Hindlimb muscle (tissue), 1 donor: ENCODE measurements around the gene WTIP. TPM values are rescaled to one million over a fixed set of nuclear protein-coding genes. Genes with fewer than 3 reads are reported as not detected.
"Not testable (repeated sequence)": the region's sequence is repeated elsewhere in the genome, so short reads cannot be mapped to it uniquely, and the experiment has no call there.

Experiments used
- DNase-seq: peaks from one replicate; pipeline ENCODE4 v3.0.0-alpha.2; 2013
- polyA plus RNA-seq: library from polyadenylated mRNA; unstranded; fragments of 120-200 nt; gene quantifications from one replicate; pipeline ENCODE4 v1.2.1, GENCODE V29; 2013; ENCODE audit not compliant: insufficient read length

WTIP gene
- polyA plus RNA-seq, 1 donor = 24.1 TPM

- no peak for DNase-seq
These were observed 22.8 kb downstream of the WTIP start for GRCh38 chr19:34504273-34504808.

DNA sequence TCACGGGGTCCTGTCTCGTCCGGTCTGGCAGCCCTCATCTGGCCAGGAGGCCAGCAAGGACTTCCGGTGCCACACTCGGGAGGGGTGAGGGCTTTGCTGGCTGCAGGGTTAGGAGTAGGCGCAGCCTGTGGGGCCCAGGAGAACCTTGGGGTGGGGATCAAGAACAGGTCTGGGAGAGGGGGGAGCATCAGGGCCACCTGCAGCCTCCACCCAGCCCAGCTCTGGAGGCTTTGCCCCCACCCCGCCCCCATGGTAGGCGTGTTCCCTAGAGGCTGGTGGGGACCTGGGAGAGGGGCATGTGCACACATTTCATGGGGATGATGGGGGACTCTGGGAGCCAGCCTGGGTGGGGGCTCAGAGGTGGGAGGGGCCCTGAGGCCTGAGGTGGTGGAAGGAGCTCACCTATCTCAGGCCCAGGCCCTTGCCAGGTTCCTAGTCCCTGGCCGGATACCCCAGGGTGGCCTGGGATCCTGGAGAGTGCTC lies 23.3 kb downstream of the WTIP start:
- no peak for DNase-seq

DNA sequence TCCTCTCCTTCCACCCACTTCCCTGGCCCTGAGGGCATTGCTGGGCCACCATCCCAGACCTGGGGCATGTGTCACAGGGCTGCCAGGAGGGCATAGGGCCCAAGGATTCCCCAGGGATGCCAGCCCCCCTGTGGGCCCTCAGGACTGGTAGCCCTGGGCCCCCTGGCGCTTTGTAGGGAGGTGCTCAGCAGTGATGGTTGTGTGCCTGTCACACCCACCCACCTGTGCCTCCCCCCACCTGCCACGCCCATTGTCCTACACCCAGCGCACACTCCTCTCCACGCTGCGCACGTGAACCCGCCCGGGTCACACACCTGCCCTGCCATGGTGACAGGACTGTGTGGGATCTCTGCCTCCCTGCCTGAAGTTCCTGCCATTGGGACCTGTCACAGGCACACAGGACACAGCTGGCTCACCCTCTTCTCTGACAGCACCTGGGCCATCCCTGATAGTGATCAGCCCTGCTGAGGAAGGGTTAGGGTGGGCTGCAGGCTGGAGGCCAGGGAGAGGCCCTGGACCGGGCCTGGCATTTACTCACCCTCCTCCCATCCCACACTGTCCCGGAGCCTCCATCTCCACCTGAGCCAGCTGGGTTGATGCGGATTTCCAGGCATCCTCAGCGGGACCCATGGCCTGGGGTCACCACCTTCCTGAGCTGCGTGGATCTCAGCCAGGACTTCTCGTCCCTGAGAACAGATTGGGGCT lies 23.9 kb downstream of the WTIP start:
- no peak for DNase-seq

DNA sequence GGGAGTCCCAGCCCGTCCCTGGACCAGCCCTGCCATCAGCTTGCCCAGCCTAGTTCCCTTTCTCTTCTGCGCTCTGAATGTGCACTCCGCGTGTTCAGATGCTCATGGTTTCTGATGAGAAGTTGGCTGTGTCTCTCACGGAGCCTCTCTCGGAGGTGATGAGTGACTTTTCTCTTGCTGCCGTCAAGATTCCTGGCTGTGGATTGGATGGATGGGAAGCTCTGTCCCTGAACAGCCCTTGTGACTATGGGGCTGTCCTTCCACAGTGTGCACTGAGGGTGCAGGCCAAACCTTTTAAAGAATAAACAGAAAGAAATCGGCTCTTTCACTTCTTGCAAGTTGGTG lies 24.4 kb downstream of the WTIP start:
- DNase-seq = no peak

- DNase-seq = no peak
These were observed 26.0 kb downstream of the WTIP start for GRCh38 chr19:34507414-34508067.

- DNase-seq = no peak
These were observed 27.0 kb downstream of the WTIP start for GRCh38 chr19:34508540-34508939.

GRCh38 chr19:34510904-34511303 lies 29.3 kb downstream of the WTIP start:
- DNase-seq = not testable (repeated sequence)

DNA sequence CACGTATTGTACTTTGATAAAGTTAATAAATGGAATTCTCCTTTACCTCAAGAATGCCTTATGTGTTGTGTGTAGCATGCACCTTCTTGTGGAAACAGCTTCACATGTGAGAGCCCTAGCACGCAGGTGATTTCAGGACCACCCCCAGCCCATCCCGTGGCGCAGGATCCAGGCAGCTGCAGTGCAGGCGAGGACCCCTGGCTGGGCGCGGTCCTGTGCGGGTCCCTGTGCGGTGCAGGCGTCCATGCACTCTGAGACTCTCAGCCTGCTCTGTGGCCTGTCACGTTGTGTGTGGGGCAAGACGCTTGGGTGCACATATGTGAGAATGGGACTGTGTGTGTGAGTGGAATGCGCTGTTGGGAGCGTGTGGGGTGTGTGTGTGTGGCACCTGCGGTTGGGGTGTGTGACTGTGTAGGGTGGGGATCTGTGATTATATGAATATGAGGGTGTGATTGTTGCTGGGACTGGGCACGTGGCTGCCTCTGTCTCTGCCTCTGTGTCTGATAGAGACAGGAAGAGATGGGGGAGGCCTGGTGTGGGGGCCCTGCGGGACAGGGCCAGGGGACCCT lies 30.8 kb downstream of the WTIP start:
- no peak for DNase-seq

- DNase-seq = no peak
These were observed 32.2 kb downstream of the WTIP start for GRCh38 chr19:34513767-34514166.

DNA sequence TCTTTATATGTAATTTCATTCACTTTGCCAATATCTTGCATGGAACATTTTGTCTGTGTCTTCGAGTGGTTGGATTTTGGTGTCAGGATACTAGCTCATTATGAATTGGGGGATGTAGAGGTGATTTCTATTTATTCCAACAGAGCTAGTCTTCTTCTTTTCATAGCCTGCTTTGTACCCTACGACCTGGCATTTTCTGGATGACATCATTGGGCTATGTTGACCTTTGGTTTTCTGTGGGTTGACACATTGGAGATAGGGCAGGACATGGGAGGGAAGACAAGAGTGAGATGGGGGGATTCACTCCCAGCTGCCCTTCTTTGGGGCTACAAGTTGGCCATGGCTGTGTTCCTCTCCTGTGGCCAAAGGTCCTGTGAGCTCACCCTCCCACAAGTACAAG lies 38.0 kb downstream of the WTIP start:
- DNase-seq = no peak

- DNase-seq = no peak
These were observed 41.9 kb downstream of the WTIP start for GRCh38 chr19:34523408-34523807.

- no peak for DNase-seq
These were observed 43.4 kb downstream of the WTIP start for GRCh38 chr19:34525001-34525400.

DNA sequence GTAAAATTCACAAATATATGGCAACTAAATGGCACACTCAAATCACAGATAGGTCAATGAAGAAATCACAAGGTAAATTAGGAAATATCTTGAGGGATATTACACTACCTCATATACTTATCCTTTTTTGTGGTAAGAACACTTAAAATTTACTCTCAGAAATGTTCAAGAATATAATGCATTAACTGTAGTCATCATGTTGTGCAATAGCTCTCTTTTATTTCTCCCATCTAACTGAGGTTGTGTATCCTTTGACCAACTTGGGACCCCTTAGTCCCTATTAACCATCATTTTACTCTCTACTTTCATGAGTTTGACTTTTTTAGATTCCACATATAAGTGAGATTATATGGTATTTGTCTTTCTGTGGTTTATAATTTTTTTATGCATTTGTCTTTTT lies 52.6 kb downstream of the WTIP start:
- DNase-seq = no peak

DNA sequence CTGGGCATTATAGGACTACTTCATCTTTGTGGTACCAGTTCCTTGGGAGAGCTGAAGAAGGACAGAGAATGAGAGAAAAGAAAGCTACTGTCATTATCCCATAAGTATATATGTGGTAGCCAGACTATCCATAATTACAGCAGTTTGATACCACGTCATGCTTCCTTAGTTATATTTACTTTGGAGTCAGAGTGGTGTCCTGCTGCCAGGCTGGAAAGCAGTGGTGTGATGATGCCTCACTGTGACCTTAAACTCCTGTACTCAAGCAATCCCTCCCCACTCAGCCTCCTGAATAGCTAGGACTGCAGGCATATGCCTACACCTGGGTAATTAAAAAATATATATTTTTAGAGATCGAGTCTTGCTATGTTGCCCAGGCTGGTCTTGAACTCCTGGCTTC lies 57.8 kb downstream of the WTIP start:
- no peak for DNase-seq

- DNase-seq = no peak
These were observed 59.4 kb downstream of the WTIP start for GRCh38 chr19:34540811-34541557.

GRCh38 chr19:34549833-34550232 lies 68.3 kb downstream of the WTIP start:
- DNase-seq = no peak

DNA sequence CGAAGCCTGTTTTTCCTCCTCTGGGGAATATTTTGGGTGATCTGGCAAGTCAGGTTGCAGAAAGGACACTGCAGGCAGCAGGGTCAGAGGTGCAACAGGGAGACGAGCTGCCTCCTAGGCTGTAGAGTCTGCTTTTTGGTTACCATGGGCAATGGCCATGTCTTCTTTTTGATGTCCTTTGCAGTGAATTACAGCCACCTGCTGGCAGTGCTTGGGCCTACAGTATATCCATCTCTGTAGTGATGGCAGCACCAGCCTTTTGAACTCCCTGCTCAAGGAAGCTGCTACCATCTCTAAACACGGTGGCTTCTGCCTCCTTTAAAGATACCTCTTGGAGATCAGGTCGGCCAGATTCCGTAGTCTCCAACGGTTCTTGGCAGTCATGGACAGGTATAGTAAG lies 73.9 kb downstream of the WTIP start:
- DNase-seq = no peak

DNA sequence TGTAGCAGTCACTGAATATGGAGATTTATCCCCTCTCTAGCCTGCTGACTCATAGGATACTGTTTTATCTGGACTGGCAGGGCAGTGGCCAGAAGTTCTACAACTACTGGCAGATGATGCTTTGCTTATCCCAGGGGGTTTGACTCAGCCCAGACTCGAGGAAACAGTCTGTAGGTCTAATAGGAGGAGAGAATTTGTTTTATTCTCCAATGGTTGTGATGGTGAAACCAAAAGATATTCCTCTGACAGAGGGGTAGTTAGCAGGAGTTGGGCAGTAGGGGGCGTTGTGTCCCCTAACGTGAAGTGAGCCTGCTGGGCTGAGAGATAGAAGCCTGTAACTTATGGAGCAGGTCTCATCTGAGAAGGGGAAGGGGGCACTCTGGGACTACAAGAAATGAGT lies 74.9 kb downstream of the WTIP start:
- DNase-seq = no peak

GRCh38 chr19:34559045-34559444 lies 77.5 kb downstream of the WTIP start:
- DNase-seq = no peak

- no peak for DNase-seq
These were observed 78.7 kb downstream of the WTIP start for GRCh38 chr19:34560229-34560628.
